ENCODE data around the gene ARID3B. TPM values are rescaled to one million over a fixed set of nuclear protein-coding genes. Genes with fewer than 3 reads are reported as not detected.
A peak's percentile ranks its signal among the peaks of the same experiment; 100 is the strongest.
"Not testable (repeated sequence)": the region's sequence is repeated elsewhere in the genome, so short reads cannot be mapped to it uniquely, and the experiment has no call there.

ARID3B gene
- total RNA-seq, 2 experiments from 2014 or later = 25.0 to 27.9 TPM

DNA sequence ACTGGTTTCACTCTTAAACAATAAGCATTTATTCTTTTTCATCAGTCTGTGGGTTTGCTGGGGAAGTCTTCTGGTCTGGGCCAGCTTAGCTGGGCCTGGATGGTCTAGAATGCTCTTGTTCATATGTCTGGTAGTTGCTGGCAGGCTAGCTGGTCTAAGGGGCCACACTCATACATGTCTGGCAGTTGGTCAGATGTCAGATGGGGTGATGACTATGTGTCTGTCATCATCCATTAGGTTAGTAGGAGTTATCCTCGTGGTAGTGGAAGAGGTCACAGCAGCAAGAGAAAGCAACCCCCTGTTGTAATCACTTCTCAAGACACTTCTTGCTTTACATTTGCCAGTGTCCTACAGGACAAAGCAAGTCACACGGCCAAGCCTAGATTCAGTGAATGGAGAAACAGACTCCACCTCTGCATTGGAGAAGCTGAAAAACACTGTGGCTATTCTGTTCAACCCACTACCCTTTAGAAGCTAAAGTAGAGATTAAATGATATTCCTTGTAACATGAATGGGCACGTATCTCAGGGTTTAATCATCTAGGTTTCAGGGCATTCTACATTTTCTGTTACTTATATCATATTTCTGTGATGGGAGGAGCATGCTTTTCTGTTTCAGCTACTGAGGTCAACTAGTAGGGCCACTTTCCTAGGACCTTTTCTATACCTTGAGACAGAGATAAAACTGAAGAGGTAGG lies 5.5 kb upstream of the ARID3B start:
- intact Hi-C loops (cut with DNase I, micrococcal nuclease) = no loop called here
- Histone ChIP-seq H3K9me3 (ENCODE audit: control insufficient read depth in 1 of 2, insufficient read depth in 1 of 2, low read length in 2 of 2) (no peaks in the 10 kb centered on the region), H3K27ac (ENCODE audit: low read depth in 1 of 2, low read length in 2 of 2) (no peak overlapping the region), H3K27me3 (ENCODE audit: control insufficient read depth in 1 of 2, insufficient read depth in 2 of 2, low read length in 2 of 2) (no peaks in the 10 kb centered on the region), H3K36me3 (ENCODE audit: insufficient read depth, low read length) (no peaks in the 10 kb centered on the region), H3K4me3 (ENCODE audit: low read length) (no peak overlapping the region), H3K4me1 (ENCODE audit: insufficient read depth, low read length) (peaks cover 10% of the 10 kb centered on the region)
- no peak overlapping the region for H3K27ac Mint-ChIP-seq
- ATAC-seq (ENCODE audit: poor library complexity) (no peak), DNase-seq (no peak)
- H3K4me1 Mint-ChIP-seq (ENCODE audit: low read depth) = peaks cover 7% of the 10 kb centered on the region
- no peak overlapping the region for H3K4me3 Mint-ChIP-seq
- H3K36me3 Mint-ChIP-seq (ENCODE audit: low read depth) = peaks cover 5% of the 10 kb centered on the region
- ChIA-PET POLR2A (interaction anchor here (0.6 kb wide), 1 partner anchor 1221 kb away, joined by 3 read pairs; no protein-coding TSS in a partner anchor), CTCF (no interaction called here)
- H3K27me3 Mint-ChIP-seq = no peaks in the 10 kb centered on the region
- no peaks in the 10 kb centered on the region for H3K9me3 Mint-ChIP-seq
- TF ChIP-seq, protein P1, sequence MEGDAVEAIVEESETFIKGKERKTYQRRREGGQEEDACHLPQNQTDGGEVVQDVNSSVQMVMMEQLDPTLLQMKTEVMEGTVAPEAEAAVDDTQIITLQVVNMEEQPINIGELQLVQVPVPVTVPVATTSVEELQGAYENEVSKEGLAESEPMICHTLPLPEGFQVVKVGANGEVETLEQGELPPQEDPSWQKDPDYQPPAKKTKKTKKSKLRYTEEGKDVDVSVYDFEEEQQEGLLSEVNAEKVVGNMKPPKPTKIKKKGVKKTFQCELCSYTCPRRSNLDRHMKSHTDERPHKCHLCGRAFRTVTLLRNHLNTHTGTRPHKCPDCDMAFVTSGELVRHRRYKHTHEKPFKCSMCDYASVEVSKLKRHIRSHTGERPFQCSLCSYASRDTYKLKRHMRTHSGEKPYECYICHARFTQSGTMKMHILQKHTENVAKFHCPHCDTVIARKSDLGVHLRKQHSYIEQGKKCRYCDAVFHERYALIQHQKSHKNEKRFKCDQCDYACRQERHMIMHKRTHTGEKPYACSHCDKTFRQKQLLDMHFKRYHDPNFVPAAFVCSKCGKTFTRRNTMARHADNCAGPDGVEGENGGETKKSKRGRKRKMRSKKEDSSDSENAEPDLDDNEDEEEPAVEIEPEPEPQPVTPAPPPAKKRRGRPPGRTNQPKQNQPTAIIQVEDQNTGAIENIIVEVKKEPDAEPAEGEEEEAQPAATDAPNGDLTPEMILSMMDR (IDR thresholded peaks at IDR 0.05) = no peak

DNA sequence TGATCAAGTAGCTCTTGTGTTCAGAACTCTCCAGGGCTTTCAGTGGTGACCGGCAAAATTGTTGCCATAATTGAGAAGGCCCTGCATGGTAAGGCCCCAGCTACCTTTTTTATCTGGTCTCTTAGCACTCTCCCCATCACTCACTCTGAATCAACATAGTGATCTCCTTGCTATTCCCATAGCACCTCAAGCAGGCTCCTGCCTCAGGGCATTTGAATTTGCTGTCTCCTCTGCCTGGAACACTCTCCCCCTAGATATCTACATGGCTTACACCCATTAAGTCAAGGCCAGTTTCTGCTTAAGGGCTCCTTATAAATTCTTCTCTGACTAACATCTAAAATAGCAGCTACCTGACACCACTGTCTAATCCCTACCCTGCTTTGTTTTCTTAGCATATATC lies 3.3 kb upstream of the ARID3B start:
- Mint-ChIP-seq H3K27me3 (no peaks in the 10 kb centered on the region), H3K9me3 (no peaks in the 10 kb centered on the region), H3K4me3 (no peak overlapping the region), H3K4me1 (ENCODE audit: low read depth) (peaks cover 26% of the 10 kb centered on the region), H3K36me3 (ENCODE audit: low read depth) (peaks cover 16% of the 10 kb centered on the region), H3K27ac (no peak overlapping the region)
- no peaks in the 10 kb centered on the region for H3K27me3 ChIP-seq (ENCODE audit: control insufficient read depth in 1 of 2, insufficient read depth in 2 of 2, low read length in 2 of 2)
- ATAC-seq (ENCODE audit: poor library complexity) = no peak
- H3K4me1 ChIP-seq (ENCODE audit: insufficient read depth, low read length) = peaks cover 22% of the 10 kb centered on the region
- CTCF ChIA-PET = no interaction called here
- TF ChIP-seq, protein P1 (IDR thresholded peaks at IDR 0.05) = no peak
- no peak overlapping the region for H3K4me3 ChIP-seq (ENCODE audit: low read length)
- intact Hi-C loops (cut with DNase I, micrococcal nuclease) = no loop called here
- POLR2A ChIA-PET = no interaction called here
- no peaks in the 10 kb centered on the region for H3K9me3 ChIP-seq (ENCODE audit: control insufficient read depth in 1 of 2, insufficient read depth in 1 of 2, low read length in 2 of 2)
- no peak overlapping the region for H3K27ac ChIP-seq (ENCODE audit: low read depth in 1 of 2, low read length in 2 of 2)
- no peaks in the 10 kb centered on the region for H3K36me3 ChIP-seq (ENCODE audit: insufficient read depth, low read length)
- DNase-seq = no peak

DNA sequence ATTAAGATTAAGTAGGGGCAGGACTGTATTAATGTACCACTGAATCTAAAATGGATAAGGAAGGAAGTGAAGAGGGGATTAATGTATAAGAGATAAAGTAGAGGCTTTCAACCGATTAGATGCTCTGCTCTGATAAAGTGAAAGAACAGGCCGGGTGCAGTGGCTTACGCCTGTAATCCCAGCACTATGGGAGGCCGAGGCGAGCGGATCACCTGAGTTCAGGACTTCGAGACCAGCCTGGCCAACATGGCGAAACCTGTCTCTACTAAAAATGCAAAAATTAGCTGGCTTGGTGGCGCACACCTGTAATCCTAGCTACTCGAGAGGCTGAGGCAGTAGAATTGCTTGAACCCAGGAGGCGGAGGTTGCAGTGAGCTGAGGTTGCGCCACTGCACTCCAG lies 1.5 kb upstream of the ARID3B start:
- POLR2A ChIA-PET = interaction anchor here (1.2 to 3.0 kb wide), 2 partner anchors 75 to 154 kb away, joined by 3 to 61 read pairs; partner anchors contain the start of gene CLK3
- Mint-ChIP-seq H3K4me1 (ENCODE audit: low read depth) (peaks cover 39% of the 10 kb centered on the region), H3K36me3 (ENCODE audit: low read depth) (peaks cover 27% of the 10 kb centered on the region), H3K4me3 (peak overlapping the region; percentile 80), H3K27ac (peak overlapping the region; percentile 70)
- intact Hi-C loops (cut with DNase I, micrococcal nuclease); CTCF ChIA-PET; H3K9me3 Mint-ChIP-seq; DNase-seq; H3K4me3 ChIP-seq (ENCODE audit: low read length); ATAC-seq (ENCODE audit: poor library complexity); H3K36me3 ChIP-seq (ENCODE audit: insufficient read depth, low read length); H3K9me3 ChIP-seq (ENCODE audit: control insufficient read depth in 1 of 2, insufficient read depth in 1 of 2, low read length in 2 of 2); H3K27ac ChIP-seq (ENCODE audit: low read depth in 1 of 2, low read length in 2 of 2); H3K27me3 Mint-ChIP-seq; H3K27me3 ChIP-seq (ENCODE audit: control insufficient read depth in 1 of 2, insufficient read depth in 2 of 2, low read length in 2 of 2): not testable (repeated sequence)
- peaks cover 38% of the 10 kb centered on the region for H3K4me1 ChIP-seq (ENCODE audit: insufficient read depth, low read length)
